ENCODE measurements around the gene FLT3.
"Not testable (repeated sequence)": the region's sequence is repeated elsewhere in the genome, so short reads cannot be mapped to it uniquely, and the experiment has no call there.

The FLT3 gene

DNA sequence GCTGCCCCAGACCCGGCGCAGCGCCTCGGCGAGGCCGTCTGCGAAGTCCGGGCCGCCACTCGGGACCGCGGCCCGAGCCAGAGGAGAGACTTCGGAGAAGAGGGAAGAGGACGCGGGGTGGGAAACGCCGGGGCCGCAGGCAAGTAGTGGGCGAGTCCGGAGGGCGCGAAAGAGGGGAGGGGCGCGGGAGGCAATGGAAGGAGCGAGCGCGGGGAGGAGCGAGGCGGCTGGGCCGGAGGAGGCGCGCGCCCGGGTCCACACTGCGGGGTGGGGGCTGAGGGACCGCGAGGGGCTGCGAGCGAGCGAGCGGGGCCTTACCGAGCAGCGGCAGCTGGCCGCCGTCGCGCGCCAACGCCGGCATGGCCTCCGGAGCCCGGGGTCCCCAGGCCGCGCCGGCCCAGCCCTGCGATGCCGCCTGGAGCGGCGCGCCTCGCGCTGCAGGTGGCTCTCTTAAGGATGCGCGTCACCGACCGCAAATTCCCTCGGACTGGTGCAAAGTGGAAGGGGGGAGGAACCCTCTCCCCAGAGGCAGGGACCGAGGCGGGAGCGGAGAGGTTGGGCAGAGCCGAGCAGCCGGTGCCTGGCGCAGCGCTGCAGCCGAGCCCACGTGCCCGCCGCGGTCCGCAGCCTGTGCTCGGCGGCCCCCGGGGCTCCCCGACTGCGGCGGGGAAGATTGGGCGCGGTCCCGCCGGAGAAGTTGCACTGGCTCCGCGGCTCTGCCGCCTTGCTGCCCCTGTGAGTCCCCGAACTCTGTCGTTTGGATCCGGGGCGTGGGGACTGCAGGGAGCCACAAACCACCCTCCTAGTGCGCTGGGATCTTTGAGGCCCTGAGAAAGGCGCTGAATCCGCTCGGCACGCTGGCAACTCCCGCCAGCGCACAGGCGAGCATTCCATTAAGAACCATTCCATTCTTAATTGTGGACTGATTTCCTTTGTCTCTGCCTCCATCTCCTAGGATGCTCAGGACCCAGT, at the start of gene FLT3:
Gene FLT3 (minus strand): TSS at position 427 of the 972 bp plus-strand sequence. CDS start 66 bp downstream, at position 361.
- DNase-seq (ENCODE audit: low read depth, low spot score) = no peak

DNA sequence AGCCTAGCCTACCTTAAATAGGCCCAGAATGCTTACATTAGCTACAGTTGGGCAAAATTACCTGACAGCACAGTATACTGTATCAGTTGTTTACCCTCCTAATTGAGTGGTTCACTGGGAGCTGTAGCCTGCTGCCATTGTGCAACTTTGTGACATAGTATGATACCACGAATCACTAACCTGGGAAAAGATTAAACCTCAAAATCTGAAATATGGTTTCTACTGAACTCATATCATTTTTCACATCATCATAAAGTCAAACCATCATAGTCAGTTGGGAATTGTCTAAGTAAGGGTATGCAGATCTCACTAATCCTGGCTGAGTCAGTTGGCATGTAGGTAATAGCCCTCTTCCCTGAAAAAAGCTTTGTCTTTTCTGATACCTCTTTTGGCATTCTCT, 47.1 kb upstream of the FLT3 start:
- no peak for DNase-seq (ENCODE audit: low read depth, low spot score)

DNA sequence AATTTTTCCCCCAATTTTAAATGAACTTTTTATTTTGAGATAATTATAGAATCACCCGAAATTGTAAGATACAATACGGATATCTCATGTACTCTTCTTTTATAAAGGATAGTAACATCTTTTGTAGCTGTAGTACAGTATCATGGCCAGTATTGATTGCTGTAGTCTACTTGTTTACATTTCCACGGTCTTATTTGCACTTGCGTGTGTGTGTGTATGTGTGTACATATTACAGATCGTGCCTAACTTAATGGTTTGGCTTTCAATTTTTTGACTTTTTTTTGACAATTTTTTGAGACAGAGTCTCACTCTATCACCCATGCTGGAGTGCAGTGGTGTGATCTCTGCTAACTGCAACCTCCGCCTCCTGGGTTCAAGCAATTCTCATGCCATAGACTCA, 44.7 kb upstream of the FLT3 start:
- DNase-seq (ENCODE audit: low read depth, low spot score) = no peak

DNA sequence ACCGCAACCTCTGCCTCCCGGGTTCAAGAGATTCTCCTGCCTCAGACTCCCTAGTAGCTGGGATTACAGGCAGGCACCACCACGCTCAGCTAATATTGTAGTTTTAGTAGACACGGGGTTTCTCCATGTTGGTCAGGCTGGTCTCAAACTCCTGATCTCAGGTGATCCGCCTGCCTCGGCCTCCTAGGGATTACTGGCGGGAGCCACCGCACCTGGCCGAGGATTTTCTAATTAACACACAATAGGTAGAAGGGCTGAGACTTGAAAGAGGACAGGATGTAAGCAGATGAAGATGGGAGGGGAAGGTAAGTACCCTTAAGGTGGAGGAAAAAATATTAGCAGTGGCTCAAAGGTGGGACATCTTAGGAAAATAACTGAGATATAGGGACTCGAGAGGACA, 41.2 kb upstream of the FLT3 start:
- DNase-seq (ENCODE audit: low read depth, low spot score) = not testable (repeated sequence)

DNA sequence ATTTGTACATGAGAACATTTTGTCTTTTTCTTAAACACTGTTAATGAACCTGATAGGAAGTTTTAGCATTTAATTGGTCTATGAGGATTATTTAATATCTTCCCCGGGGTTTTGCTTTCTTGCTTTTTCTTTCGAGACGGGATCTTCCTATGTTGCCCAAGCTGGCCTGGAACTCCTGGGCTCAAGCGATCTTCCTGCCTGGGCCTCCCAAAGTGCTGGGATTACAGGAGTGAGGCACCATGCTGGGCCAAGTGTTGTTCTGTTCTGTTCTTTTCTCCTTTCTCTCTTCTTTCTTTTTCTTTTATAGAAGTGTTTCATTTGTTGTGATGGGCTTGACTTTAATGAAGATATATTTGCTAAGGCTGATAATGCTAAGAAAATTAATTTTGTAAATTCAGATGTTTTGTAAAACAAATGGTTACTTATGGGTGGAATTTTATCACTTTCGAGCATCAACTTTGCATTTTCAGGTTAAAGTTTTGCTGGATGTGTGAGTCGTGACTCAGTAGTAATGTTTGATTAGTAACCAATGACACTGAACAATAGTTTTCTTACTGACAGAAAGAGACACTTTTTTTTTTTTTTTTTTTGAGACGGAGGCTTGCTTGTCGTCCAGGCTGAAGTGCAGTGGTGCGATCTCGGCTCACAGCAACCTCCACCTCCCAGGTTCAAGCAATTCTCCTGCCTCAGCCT, 40.2 kb upstream of the FLT3 start:
- DNase-seq (ENCODE audit: low read depth, low spot score) = no peak

DNA sequence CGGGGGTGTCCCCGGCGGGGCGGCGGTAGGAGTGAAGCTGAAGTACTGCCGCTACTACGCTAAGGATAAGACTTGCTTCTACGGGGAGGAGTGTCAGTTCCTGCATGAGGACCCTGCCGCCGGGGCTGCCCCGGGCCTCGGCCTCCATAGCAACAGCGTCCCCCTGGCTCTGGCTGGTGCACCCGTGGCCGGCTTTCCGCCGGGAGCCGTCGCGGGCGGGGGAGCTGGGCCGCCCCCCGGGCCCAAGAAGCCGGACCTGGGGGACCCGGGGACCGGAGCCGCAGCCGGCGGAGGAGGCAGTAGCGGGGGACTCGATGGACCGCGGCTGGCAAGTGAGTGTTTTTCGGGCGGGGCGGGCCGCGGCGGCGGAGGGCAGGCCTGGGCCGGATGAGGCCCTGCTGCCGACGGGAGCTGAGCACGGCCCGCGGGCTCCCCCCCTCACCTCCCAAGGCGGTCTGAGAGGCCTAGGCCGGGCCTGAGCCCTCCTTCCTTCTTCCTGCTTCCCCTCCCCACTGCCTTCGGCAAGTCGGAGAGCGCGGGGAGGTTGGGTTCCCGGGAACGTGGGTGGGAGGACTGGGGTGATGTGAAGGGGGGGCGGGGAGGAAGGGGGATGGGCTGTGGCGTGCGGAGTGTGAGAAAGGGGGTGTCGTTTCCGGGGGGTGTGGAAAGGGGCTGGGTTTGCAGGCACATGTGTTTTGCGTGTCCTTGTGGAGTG, 38.5 kb upstream of the FLT3 start:
- peak; percentile 85 for DNase-seq (ENCODE audit: low read depth, low spot score)

DNA sequence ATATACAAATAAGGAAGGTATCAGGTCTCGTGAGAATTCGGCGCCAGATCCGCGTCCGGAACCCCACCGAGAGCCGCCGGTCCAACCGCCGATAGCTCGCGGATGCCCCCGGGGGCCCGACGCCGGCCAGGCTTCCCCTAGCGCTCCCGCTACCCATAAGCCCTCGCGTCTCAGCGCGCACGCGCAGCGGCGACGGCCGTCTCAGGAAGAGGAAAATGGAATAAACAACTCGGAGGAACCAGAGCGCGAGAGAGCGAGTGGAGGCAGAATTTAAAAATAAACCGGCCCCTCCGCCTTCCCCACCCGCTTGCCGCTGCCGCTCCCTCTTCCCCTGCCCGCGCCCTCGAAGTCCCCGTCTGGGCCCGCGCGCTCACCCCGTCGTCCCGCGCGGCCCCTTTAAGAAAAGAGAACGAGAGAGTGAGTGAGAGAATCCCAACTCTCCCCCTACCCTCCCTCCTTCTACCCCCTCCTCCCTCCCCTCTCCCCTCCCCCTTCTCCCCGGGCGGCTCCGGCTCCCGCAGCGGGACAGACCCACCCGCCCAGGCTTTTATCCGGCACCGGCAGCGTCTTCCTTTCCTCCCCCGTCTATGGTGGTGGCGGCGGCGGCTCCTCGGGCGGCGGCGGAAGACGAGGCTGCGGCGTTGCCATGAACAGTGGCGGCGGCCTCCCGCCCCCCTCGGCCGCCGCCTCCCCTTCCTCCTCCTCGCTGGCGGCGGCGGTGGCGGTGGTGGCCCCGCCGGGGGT, 37.8 kb upstream of the FLT3 start, which contains the start of gene PAN3:
Gene PAN3 (plus strand): TSS at position 534 of the 744 bp plus-strand sequence. CDS start 113 bp downstream, at position 647.
- DNase-seq (ENCODE audit: low read depth, low spot score) = peak; percentile 72

DNA sequence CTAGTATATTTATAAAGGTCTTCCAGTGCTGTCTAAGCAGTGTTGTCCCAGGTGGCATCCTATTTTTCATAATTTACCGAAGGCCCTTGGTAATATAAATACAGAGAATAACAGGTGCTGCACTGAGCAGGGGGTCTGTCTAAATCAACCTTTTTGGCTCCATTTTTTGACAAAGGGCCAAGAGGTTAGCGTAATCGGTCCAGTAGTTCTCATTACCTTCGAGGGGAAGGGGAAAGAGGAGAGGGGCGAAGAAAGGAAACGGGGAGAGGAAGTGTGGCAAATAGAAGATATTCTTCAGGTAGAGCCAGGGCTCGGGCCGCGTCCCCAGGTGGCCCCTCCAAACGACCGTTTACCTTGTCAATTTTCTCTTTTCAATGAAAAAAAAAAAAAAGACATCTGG, 37.2 kb upstream of the FLT3 start:
- DNase-seq (ENCODE audit: low read depth, low spot score) = no peak

DNA sequence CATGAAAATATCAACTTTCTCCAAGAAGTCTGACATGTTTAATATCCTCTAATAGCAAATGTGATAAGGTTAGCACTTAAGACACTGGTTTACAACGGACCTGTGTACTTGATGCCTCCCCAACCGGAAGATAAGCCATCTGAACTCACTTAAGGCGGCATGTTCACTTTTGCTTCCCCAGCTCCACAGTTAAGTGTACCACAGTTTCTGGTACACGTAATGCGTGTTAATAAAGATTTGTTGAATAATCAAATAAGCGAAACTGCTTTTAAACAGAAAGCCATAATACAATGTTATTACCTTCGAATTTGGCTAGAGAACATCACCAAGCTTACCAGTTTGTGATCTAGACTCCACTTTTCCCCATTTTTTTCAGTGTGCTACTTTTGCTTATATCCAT, 36.5 kb upstream of the FLT3 start:
- DNase-seq (ENCODE audit: low read depth, low spot score) = no peak

DNA sequence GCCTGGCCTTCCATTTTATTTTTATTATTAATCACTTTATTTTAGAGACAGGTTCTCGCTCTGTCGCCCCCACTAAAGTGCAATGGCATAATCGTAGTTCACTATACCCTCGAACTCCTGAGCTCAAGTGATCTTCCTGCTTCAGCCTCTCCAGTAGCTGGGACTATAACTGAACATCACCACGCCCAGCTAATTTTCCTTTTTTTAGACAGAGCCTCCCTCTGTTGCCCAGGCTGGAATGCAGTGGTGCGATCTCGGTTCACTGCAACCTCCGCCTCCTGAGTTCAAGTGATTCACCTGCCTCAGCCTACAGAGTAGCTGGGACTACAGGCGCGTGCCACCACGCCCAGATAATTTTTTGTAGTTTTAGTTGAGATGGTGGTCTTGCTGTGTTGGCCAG, 31.3 kb upstream of the FLT3 start:
- no peak for DNase-seq (ENCODE audit: low read depth, low spot score)

DNA sequence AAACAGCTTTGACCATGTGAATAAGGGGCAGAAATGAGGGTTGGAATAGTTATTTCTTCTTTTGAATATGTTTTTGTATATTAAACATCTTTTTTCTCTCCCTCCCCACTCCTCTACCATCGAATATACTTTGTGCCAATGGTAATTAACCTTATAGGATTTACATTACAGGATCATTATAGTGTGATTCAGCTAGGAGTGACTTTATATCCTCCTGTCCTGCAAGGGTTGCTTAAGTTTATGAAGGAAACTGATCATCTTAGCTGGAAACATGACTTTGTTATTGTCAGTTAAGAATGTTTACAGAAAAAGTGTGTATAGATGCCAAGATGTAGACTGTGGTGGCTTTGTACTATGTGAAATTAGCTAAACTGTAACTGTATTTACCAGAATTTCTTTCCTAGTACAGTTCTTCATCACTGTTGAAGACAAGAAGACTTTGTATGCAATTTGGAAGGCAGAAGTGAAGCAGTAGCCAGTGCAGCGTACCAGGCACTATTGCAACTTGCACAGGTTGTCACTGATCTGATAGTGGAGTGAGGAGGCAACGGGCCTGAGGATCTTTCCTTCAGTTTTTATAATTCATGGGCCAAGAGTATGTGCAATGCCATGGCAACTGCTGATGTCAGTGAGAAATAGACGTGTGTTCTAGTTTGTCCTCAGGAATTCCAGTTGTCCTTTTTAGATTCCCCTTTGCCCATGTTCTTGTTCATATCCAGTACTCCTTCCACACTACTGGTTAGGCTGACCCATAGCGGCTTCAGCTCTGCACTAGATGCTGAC, 29.7 kb upstream of the FLT3 start:
- no peak for DNase-seq (ENCODE audit: low read depth, low spot score)

DNA sequence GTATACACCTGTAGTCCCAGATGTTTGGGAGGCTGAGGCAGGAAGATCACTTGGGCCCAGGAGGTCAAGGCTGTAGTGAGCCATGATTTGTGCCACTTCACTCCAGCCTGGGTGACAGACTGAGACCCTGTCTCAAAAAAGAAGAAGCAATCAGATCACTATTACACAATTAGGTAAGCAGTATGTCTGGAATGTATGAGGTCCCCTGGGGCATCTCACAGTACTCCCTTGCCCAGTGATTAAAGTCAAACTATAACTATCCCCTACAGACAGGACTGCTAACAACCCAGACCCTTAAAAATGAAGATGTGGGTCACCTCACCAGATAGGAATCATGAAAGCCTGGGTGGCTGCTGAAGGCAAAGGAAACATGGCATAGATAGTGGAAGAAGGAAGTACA, 28.6 kb upstream of the FLT3 start:
- DNase-seq (ENCODE audit: low read depth, low spot score) = no peak

DNA sequence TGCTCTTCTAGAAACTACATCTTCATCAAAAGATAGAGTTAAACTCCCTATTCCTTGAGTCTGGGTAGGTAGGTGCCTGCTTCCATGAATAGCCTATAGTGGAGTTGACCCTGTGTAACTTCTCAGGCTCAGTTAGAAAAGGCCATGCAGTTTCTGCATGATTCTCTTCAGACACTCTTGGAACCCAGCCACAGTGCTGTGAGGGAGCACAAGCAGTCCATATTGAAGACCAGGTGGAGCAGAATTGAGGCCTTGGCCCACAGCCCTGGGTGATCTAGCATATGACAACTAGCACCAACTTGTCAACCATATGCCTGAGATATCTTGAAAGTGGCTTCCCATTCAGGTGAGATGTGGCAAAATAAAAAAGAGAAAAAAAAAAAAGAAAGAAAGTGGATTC, 27.7 kb upstream of the FLT3 start:
- DNase-seq (ENCODE audit: low read depth, low spot score) = no peak

DNA sequence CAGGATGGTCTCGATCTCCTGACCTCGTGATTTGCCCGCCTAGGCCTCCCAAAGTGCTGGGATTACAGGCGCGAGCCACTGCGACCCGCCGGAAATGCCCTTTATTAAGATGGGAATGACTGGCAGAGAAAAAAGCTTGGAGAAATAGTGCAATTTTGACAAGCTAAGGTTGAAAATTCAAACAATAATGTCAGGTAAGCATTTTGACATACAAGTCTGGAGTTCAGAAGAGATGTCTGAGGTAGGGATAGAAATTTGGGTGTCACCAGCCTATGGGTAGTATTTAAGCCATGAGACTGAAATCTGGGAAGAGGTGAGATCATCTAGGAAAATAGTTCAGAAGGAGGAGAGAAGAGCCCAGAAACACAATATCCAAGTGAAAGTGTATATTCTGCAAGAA, 20.8 kb upstream of the FLT3 start:
- DNase-seq (ENCODE audit: low read depth, low spot score) = no peak

DNA sequence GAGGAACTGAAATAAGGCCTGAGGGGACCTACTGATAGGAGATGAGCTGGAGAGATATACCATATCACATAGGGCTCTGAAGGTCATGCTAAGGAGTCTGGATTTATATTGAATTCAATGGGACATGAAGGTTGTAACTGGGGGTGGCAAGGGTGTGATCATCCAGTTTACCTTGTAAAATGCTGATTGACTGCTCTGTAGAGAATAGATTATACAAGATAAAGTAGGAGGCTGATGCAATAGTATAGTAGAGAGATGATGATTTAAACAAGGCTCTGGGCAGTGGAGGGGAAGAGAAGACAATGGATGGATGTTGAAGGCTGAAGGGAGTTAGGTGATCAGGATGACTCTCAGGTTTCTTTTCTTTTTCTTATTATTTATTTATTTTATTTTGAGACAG, 19.9 kb upstream of the FLT3 start:
- no peak for DNase-seq (ENCODE audit: low read depth, low spot score)

DNA sequence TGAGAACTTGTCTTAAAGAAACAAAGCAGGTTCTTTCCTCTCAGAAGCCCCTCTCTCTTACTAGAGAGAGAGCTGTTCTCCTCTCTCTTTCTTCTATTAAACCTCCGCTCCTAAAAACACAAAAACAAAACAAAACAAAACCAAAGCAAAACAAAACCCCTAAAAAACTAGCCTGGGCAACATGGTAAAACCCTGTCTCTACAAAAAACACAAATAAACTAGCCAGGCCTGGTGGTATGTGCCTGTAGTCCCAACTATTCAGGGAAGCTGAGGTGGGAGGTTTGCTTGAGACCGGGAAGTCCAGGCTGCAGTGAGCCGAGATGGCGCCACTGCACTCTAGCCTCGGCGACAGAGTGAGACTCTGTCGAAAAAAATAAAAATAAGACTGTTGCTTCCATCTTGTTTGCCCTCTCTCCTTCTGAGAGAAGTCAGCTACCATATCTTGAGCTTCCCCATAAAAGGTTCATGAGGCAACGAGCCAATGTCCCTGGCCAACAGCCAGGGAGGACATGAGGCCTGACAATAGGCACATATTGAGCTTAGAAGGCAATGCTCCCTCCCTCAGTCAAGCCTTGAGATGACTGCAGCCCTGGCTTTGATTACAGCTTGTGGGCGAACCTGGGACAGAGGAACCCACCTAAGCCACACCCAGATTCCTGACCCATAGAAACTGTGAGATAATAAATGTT, 17.5 kb upstream of the FLT3 start:
- no peak for DNase-seq (ENCODE audit: low read depth, low spot score)

DNA sequence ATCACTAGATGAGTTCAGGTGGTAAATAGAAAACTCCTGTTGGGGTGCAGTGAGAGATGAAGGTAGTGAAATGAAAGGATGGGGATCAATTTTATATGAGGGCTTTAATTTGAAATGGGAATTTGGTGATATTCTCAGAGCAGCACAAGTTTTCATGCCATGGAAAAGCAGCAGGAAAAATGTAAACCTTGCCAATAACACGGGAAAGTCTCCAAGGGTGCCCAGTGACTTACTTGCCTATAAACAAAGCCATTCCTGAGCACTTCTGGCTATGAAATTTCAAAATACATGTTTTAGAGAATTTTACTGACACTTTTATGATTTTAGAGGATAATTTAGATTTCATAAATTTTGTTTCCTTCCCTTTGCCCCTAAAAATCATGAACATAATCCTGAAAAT, 16.4 kb upstream of the FLT3 start:
- no peak for DNase-seq (ENCODE audit: low read depth, low spot score)

DNA sequence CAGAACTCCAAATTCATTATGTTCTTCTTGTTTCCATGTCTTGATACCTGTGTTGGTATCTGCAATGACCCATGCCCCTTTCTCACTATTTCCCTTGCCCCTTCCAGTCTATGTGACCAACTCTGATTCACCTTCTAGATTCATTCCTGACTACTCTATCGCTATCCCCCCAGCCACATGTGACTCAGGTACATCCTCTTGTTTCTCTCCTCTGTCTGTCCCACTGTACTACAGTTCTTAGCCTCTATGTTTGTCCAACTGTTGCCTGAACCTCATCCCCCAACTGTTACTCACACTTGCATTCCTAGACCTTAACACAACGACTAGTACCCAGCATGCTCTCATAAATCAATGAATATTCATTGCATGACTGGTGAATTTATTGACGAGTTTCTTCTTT, 10.0 kb upstream of the FLT3 start:
- DNase-seq (ENCODE audit: low read depth, low spot score) = no peak

DNA sequence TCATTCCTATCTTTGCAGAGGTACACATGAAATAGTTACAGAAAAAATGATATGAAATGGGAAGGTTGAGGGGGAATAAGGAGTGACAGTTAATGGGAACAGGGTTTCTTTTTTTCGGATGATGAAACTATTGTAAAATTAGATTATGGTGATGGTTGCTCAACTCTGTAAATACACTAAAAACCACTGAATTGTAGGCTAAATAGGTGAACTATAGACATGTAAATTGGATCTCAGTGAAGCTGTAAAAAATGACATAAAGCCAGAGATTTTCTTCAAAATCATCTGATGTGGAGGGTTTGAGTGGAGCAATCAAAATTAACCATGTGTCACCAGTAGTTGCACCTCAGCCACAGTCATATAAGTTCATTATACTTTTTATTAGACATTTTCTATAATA, 6.6 kb upstream of the FLT3 start:
- no peak for DNase-seq (ENCODE audit: low read depth, low spot score)

DNA sequence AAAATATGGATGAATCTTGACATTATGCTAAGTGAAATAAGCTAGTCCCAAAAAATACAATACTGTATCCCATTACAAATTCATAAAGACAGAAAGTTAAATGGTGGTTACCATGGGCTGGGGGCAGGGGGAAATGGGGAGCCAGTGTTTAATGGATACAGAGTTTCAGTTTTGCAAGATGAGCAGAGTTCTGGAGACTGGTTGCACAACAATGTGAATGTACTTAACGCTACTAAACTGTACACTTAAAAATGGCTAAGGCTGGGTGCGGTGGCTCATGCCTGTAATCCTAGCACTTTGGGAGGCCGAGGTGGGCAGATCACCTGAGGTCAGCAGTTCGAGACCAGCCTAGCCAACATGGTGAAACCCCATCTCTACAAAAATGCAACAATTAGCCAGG, 1.5 kb upstream of the FLT3 start:
- DNase-seq (ENCODE audit: low read depth, low spot score) = not testable (repeated sequence)
